GM12872 (cell line): ENCODE measurements around the gene ZMAT1.

Experiments
- CTCF ChIP-seq: IDR thresholded peaks from 3 replicates; pipeline ENCODE4 v1.5.1; 2011; ENCODE audit warnings: low read depth, mild to moderate bottlenecking, low read length, moderate library complexity; ENCODE audit not compliant: insufficient read depth

ZMAT1 gene

GRCh38 chrX:101932249-101932570, 383 bp upstream of the ZMAT1 start:
- no peak for TF ChIP-seq CTCF

GRCh38 chrX:101931136-101931487, 715 bp downstream of the ZMAT1 start:
- no peak for TF ChIP-seq CTCF

- no peak for TF ChIP-seq CTCF
Measured at GRCh38 chrX:101925733-101926132, 6.1 kb downstream of the ZMAT1 start.

GRCh38 chrX:101918751-101919150, 13.1 kb downstream of the ZMAT1 start:
- TF ChIP-seq CTCF: no peak

- TF ChIP-seq CTCF: no peak
Measured at GRCh38 chrX:101906136-101906796, 25.6 kb downstream of the ZMAT1 start.

GRCh38 chrX:101904996-101905395, 26.8 kb downstream of the ZMAT1 start:
- no peak for TF ChIP-seq CTCF
